Pulmonary artery endothelial cell (primary cell): ENCODE data around the gene ATP2A1. TPM values are rescaled to one million over a fixed set of nuclear protein-coding genes. Genes with fewer than 3 reads are reported as not detected.
"Not testable (repeated sequence)": the region's sequence is repeated elsewhere in the genome, so short reads cannot be mapped to it uniquely, and the experiment has no call there.

ENCODE experiments used
- DNase-seq: peaks from one replicate; pipeline ENCODE4 v3.0.0-alpha.2; 2011; ENCODE audit warnings: low read depth, low spot score
- total RNA-seq: library from RNA; depleted of rRNA; stranded (reverse); fragments of >200 nt; gene quantifications from 2 replicates; pipeline ENCODE4 v1.2.3, GENCODE V29; 2014

Gene ATP2A1
- total RNA-seq, 1 donor from 2014 or later: 0.20 TPM

DNA sequence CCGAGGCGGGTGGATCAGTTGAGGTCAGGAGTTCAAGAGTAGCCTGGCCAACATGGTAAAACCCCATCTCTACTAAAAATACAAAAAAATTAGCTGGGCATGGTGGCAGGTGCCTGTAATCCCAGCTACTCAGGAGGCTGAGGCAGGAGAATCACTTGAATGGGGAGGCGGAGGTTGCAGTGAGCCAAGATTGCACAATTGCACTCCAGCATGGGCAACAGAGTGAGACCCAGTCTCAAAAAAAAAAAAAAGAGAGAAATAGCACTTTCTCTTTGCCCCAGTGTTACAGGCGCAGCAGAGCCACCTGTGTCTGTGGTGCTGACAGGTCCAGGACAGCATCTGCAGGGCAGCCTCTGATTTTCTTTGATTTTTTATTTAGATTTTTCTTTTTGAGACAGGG lies 3.3 kb downstream of the ATP2A1 start:
- DNase-seq: not testable (repeated sequence)

DNA sequence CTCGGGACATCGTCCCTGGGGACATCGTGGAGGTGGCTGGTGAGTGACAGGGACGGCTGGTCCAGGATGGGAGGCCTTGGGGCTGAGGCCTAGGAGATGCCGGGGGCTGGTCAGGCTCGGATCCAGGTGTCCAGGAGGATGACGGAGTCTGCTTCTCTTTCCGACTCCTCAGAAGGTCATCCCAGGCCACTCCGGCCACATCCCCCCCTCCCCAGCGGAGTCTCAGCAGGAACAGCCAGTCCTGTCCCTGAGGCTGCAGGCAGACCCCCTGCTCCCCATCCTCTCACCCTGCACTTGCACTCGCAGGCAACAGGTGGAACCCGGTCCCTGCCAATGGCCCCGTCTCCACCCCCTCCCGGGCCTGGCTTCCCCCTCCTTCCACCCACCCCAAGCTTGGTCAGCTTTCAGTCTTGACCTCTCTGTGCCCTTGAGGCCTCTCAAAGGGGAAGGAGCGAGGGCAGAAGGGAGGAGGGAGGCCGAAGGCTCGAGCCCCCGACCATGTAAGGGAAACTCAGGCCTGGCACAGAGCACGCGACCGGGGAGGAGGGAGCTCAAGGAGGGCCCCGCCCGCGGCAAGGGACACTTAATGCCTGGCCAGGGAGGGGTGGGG lies 4.4 kb downstream of the ATP2A1 start:
- DNase-seq: no peak

GRCh38 chr16:28883221-28883996 lies 5.1 kb downstream of the ATP2A1 start:
- DNase-seq: no peak

GRCh38 chr16:28884045-28884444 lies 5.8 kb downstream of the ATP2A1 start:
- no peak for DNase-seq

DNA sequence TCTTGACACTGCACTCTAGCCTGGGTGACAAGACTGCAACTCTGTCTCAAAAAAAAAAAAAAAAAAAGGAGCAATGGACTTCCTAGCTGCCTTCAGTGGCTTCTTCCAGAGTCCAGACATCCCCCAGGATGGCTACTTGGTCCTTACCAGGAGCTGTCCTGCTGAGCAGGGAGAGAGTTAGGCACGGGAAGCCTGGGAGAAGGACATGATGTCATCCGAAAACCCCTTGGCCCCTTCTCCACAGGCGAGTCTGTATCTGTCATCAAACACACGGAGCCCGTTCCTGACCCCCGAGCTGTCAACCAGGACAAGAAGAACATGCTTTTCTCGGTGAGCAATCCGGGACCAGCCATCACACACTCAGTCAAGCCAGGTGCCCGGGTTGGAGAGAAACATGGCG lies 8.7 kb downstream of the ATP2A1 start:
- no peak for DNase-seq

DNA sequence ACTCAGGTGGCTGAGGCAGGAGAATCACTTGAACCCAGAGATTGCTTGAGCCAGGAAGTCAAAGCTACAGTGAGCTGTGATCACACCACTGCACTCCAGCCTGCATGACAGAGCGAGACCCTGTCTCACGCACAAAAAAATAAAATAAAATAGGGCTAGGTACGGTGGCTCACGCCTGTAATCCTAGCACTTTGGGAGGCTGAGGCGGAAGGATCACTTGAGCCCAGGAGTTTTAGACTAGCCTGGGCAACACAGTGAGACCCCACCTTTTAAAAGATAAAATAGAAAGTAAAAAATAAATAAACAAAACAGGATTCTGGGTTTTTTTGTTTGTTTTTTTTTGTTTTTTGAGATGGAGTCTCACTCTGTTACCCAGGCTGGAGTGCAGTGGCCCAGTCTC lies 12.1 kb downstream of the ATP2A1 start:
- DNase-seq: not testable (repeated sequence)

DNA sequence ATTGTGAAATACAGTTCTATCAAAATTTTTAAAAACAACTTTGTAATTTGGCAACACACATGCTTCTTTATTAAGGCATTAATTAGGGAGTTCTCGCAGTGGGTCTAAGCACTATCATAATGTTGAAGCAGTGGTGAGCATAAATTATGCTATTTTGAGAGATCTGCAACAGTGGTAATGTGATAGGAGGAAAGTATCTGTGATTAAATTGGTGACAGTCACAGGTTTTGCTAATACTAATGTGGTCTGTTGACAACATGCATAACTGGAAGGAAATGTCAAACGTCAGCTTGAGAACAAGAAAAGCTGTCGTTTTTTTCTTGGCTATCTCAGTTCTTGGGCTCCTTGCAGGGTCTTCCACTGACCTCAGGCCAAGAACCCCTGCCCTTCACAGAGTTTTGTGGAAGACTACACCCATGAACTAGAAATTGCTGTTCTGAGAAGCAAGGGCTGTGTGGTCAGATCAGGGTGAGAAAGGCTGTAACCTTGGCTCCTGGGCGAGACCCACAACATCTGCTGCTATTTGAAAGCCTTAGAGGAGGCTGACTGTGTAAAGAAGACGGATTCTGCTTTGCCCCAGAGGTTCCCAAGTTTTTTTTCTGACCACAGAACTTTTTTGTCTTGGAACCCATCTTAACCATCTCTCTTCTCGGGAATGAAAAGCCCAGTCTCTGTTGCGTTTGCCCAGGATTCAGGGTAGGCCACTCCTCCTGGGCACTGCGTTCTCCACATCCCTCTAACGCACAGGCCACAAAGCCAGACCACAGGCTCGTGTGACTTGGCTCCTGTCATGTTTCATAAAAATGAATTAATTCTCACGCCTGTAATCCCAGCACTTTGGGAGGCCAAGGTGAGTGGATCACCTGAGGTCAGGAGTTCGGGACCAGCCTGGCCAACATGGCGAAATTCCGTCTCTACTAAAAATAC lies 13.9 kb downstream of the ATP2A1 start:
- DNase-seq: no peak

GRCh38 chr16:28893291-28893690 lies 15.0 kb downstream of the ATP2A1 start:
- DNase-seq: no peak

GRCh38 chr16:28895609-28896008 lies 17.3 kb downstream of the ATP2A1 start:
- no peak for DNase-seq

DNA sequence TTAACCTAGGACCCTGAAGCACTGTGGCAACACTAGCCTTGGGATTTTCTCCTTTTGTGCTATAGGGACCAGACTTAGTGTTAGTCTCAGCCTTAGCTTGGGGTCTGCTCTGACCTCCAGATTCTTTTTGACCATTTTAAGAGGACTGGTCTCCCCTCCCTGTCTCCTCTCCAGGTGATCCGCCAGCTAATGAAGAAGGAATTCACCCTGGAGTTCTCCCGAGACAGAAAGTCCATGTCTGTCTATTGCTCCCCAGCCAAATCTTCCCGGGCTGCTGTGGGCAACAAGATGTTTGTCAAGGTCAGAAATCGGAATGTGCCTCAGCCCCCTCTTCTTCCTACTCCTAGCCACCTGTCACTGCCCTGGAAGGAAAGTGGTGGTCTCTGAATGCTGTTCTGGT lies 19.5 kb downstream of the ATP2A1 start:
- DNase-seq: no peak

- no peak for DNase-seq
Measured at GRCh38 chr16:28898266-28898665, 20.0 kb downstream of the ATP2A1 start.

- no peak for DNase-seq
Measured at GRCh38 chr16:28898942-28899341, 20.7 kb downstream of the ATP2A1 start.

GRCh38 chr16:28899882-28900590 lies 21.7 kb downstream of the ATP2A1 start:
- DNase-seq: no peak

- no peak for DNase-seq
Measured at GRCh38 chr16:28900601-28901000, 22.3 kb downstream of the ATP2A1 start.

- no peak for DNase-seq
Measured at GRCh38 chr16:28901862-28902261, 23.6 kb downstream of the ATP2A1 start.

DNA sequence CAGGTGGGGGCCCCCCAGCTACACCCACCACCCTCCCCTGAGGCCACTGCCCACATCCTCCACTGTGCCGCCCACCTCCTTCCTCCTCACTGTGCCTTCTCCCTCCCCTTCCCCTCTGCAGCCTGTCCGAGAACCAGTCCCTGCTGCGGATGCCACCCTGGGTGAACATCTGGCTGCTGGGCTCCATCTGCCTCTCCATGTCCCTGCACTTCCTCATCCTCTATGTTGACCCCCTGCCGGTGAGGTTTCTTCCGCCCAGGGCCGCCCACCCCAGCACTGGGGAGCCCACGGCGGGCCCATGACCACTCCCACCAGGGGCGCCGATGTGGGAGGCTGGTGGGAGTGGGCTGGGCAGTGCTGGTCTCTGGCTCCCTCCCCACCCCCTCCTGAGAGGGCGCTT lies 24.6 kb downstream of the ATP2A1 start:
- no peak for DNase-seq

GRCh38 chr16:28903344-28904042 lies 25.2 kb downstream of the ATP2A1 start:
- DNase-seq: no peak

DNA sequence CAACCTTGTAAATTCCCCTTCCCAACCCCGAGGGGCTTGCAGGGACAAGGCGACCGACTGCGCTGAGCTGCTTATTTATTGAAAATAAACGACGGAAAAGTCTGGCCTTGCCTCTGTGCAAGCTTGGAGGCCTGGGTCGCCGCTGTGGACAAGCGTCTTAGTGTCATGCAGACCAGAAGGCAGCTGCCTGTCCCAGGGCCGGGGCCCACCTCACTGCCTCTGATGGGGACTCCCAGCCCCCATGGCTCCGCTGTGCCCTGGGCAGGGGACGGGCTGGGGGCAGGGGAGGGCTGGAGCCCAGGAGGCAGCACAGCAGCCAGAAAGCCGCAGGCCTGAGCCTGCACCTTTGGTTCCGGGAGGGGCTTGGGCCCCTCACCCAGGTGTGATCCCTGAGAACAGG lies 26.1 kb downstream of the ATP2A1 start:
- no peak for DNase-seq

DNA sequence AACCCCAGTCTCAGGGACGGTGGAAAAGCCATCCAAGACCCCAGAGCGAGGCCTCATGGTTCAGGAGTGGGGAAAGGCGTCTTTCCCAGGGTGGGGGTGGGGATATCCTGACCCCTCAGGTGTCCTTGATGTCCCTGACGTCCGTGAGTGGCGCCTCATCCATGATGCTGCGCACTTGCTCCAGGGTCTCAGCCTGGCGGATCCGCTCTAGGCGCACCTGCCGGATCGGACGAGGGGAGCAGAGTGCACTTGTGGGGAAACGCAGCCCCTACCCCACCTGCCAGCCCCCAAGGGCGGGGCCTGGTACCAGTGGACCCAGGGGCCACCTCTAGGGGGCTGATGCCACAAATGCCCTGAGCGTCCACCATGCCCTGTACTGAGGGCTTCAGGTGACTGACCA lies 26.5 kb downstream of the ATP2A1 start:
- no peak for DNase-seq

- DNase-seq: no peak
Measured at GRCh38 chr16:28905229-28905754, 27.0 kb downstream of the ATP2A1 start.
